GM12878 (cell line): ENCODE results near the gene HTR3E.

Source experiments
- BCLAF1 ChIP-seq: fragments of 450-650 bp; IDR thresholded peaks from 2 replicates; pipeline ENCODE4 v1.6.1; 2017; ENCODE audit warnings: antibody characterized with exemption, mild to moderate bottlenecking, moderate library complexity
- BHLHE40 ChIP-seq, 2 experiments: fragments of 450-650 bp in 1 of 2; IDR thresholded peaks; 2 replicates each; pipeline ENCODE4 v1.6.1; 2011 to 2017; ENCODE audit warnings: low read depth in 2 of 2, borderline replicate concordance in 1 of 2, improper control_type of control experiment in 1 of 2, low read length in 1 of 2, mild to moderate bottlenecking in 1 of 2
- CTCF ChIP-seq, 3 experiments: IDR thresholded peaks in 2 of 3; conservative IDR thresholded peaks in 1 of 3; 2 replicates each; pipeline ENCODE4 v1.5.1; 2011; ENCODE audit warnings: low read depth in 3 of 3, low read length in 3 of 3, mild to moderate bottlenecking in 3 of 3, control low read depth in 2 of 3, moderate library complexity in 2 of 3, inconsistent platforms in 1 of 3, mixed read lengths in 1 of 3; ENCODE audit not compliant: control insufficient read depth in 2 of 3, insufficient read depth in 1 of 3; ENCODE audit errors: extremely low read depth in 1 of 3
- EP300 ChIP-seq, 2 experiments: fragments of 150-350 bp in 1 of 2; IDR thresholded peaks; 2 replicates each; pipeline ENCODE4 v1.6.1; 2011 to 2012; ENCODE audit warnings: low read depth in 2 of 2, low read length in 2 of 2, borderline replicate concordance in 1 of 2, improper control_type of control experiment in 1 of 2, inconsistent platforms in 1 of 2; ENCODE audit not compliant: control insufficient read depth in 1 of 2
- EZH2 ChIP-seq: IDR thresholded peaks from 2 replicates; pipeline ENCODE4 v1.6.1; 2012; ENCODE audit warnings: low read depth, mild to moderate bottlenecking, control low read depth, inconsistent platforms, low read length, borderline replicate concordance; ENCODE audit not compliant: control insufficient read depth
- MTA2 ChIP-seq: fragments of 450-650 bp; IDR thresholded peaks from 2 replicates; pipeline ENCODE4 v1.6.1; 2016; ENCODE audit warnings: low read depth, mild to moderate bottlenecking, moderate library complexity
- NFXL1 ChIP-seq: fragments of 450-650 bp; IDR thresholded peaks from 2 replicates; pipeline ENCODE4 v1.6.1; 2017; ENCODE audit warnings: antibody characterized with exemption, mild to moderate bottlenecking, borderline replicate concordance
- PBX3 ChIP-seq: IDR thresholded peaks from 2 replicates; pipeline ENCODE4 v1.6.1; 2011; ENCODE audit warnings: mild to moderate bottlenecking, low read depth, low read length, moderate library complexity; ENCODE audit not compliant: insufficient replicate concordance
- POLR2A ChIP-seq: IDR thresholded peaks from 2 replicates; pipeline ENCODE4 v1.6.1; 2011; ENCODE audit warnings: low read depth, mild to moderate bottlenecking, low read length
- RAD21 ChIP-seq: IDR thresholded peaks from 2 replicates; pipeline ENCODE4 v1.6.1; 2011; ENCODE audit warnings: mild to moderate bottlenecking, low read depth, low read length, moderate library complexity; ENCODE audit not compliant: insufficient read depth
- RELA ChIP-seq: fragments of 450-650 bp; IDR thresholded peaks from 2 replicates; pipeline ENCODE4 v1.8.0; 2014; ENCODE audit warnings: borderline replicate concordance; ENCODE audit not compliant: partially characterized antibody
- SIN3A ChIP-seq: IDR thresholded peaks from 2 replicates; pipeline ENCODE4 v1.6.1; 2012; ENCODE audit warnings: low read depth, low read length, improper control_type of control experiment
- USF2 ChIP-seq: IDR thresholded peaks from 2 replicates; pipeline ENCODE4 v1.6.1; 2011; ENCODE audit warnings: low read depth, low read length, improper control_type of control experiment, borderline replicate concordance
- ZBTB33 ChIP-seq: fragments of 450-650 bp; IDR thresholded peaks from 2 replicates; pipeline ENCODE4 v1.6.1; 2017; ENCODE audit warnings: mild to moderate bottlenecking

GRCh38 chr3:184133840-184134745 is 37.2 kb downstream of the HTR3E start:
- TF ChIP-seq MTA2 (no peak), PBX3 (no peak), RAD21 (no peak), POLR2A (0 out of 2 replicates have a peak, but pooled peaks have one; percentile 12), USF2 (no peak), EP300 (IDR thresholded peaks at IDR 0.05; ENCODE audit: borderline replicate concordance in 1 of 2, control insufficient read depth in 1 of 2, low read depth in 2 of 2, low read length in 2 of 2) (no peak), SIN3A (peak; percentile 24; the same call in 1 of the 2 replicates), CTCF (IDR thresholded peaks at IDR 0.05 in 2 of 3, conservative IDR thresholded peaks at IDR 0.05 in 1 of 3; ENCODE audit: control insufficient read depth in 2 of 3, extremely low read depth in 1 of 3, insufficient read depth in 1 of 3, low read depth in 3 of 3, low read length in 3 of 3) (no peak), BCLAF1 (no peak), EZH2 (no peak), NFXL1 (no peak), RELA (no peak), ZBTB33 (no peak), BHLHE40 (IDR thresholded peaks at IDR 0.05; ENCODE audit: borderline replicate concordance in 1 of 2, low read depth in 2 of 2, low read length in 1 of 2) (peak; percentile 76 to 88)
